Esophagus muscularis mucosa (tissue), 4 donors: Measurements from ENCODE around the gene FBXL4. TPM values are rescaled to one million over a fixed set of nuclear protein-coding genes. Genes with fewer than 3 reads are reported as not detected.

ENCODE experiments used
- DNase-seq: peaks from one replicate; pipeline ENCODE4 v3.0.0-alpha.2; 2017; ENCODE audit errors: extremely low spot score
- H3K27ac ChIP-seq, 4 donors: fragments of 200-600 bp; sonication (generic); replicated peaks in 1 of 4; 1 replicate in 3 of 4; 2 replicates in 1 of 4; pipeline ENCODE4 v1.5.1; 2016 to 2019; ENCODE audit warnings: mild to moderate bottlenecking in 1 of 4
- H3K27me3 ChIP-seq, 4 donors: fragments of 200-600 bp; sonication (generic); one replicate each; pipeline versions ENCODE4 v1.5.1 to v1.6.0; 2016 to 2019
- H3K36me3 ChIP-seq, 4 donors: fragments of 200-600 bp; sonication (generic); one replicate each; pipeline ENCODE4 v1.5.1; 2016 to 2019
- H3K4me1 ChIP-seq, 4 donors: fragments of 200-600 bp; sonication (generic); one replicate each; pipeline ENCODE4 v1.5.1; 2016 to 2019
- H3K4me3 ChIP-seq, 4 donors: fragments of 200-600 bp; sonication (generic); 1 replicate in 2 of 4; 2 replicates in 2 of 4; pipeline ENCODE4 v1.5.1; 2016 to 2019; ENCODE audit warnings: mild to moderate bottlenecking in 4 of 4, moderate library complexity in 1 of 4
- H3K9me3 ChIP-seq, 4 donors: fragments of 200-600 bp; sonication (generic); 1 replicate in 3 of 4; 2 replicates in 1 of 4; pipeline ENCODE4 v1.5.1; 2016 to 2019
- CTCF ChIP-seq, 3 experiments: fragments of 200-600 bp in 2 of 3; fragments of 450-650 bp in 1 of 3; sonication (generic) in 2 of 3; IDR thresholded peaks; one replicate each; pipeline ENCODE4 v1.5.1; 2017 to 2019; ENCODE audit warnings: antibody characterized with exemption in 3 of 3, mild to moderate bottlenecking in 2 of 3, moderate library complexity in 1 of 3
- EP300 ChIP-seq: sonication (generic); formaldehyde crosslinking; IDR thresholded peaks from one replicate; pipeline ENCODE4 v1.6.1; 2017; ENCODE audit warnings: antibody characterized with exemption
- POLR2A ChIP-seq: fragments of 450-650 bp; IDR thresholded peaks from one replicate; pipeline ENCODE4 v1.6.1; 2017; ENCODE audit warnings: antibody characterized with exemption, moderate library complexity, mild to moderate bottlenecking, low read depth
- POLR2AphosphoS5 ChIP-seq, 2 donors: sonication (generic); formaldehyde crosslinking; IDR thresholded peaks; one replicate each; pipeline ENCODE4 v1.6.1; 2017; ENCODE audit warnings: antibody characterized with exemption in 2 of 2
- WGBS: methylation state at CpG from one replicate; pipeline ENCODE4 v1.1.5; 2018; 5-methylcytosine and 5-hydroxymethylcytosine counted together
- intact Hi-C: fragments of 100-400 bp; cut with DNase I; formaldehyde crosslinking; loops from one replicate; pipeline ENCODE4 v1.15.1; 2023
- total RNA-seq, 4 donors: library from RNA; depleted of rRNA; stranded (reverse); fragments of >200 nt; gene quantifications; one replicate each; pipeline versions ENCODE4 v1.1.0 to v1.2.1, GENCODE V29; 2016

FBXL4 gene
- 10 to 100 TPM; 11.8 to 17.8 (median 15.6) TPM for total RNA-seq

DNA sequence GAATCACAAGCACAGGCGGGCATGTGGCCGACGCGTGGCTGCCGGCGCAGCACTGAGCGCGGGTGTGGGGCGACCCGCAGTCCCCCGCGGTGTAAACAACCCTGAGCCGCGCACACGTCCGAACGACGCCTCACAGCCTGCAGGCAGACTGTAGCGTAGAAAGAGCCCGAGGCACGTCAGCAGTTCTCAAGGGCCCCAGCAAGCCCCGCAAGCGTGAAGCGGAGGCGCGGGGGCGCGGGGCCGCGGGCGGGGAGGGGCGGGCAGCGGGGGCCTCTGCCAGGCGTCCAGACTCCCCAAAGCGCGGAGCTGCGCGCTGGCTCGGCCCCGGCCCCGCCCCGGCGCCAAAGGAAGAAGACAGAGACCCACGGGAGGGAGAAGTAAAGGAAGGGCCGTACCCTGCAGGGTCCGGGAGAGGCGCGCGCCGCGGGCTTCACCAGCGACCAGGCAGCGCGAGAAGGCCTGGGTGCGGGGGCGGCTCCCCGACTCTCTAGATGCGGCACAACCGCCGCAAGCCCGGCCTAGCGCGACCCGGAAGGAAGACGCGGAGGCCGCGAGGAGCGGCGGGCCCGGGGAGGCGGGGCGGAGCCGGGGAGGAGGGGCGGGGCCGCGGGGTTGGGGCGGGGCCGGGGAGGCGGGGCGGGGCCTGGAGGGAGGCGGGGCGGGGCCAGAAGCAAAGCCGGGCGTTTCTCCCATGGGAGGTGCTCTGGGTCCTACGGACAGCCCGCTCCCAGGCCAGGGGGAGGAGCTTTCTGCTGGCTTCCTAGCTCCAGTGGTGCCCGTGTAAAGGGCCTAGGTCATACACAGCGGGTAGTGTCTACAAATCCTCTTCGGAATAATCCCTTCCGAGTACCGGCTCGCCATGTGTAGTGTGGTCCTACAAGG lies at the start of gene FBXL4:
Gene FBXL4, minus strand, starts transcription at position 536 of the 882 bp plus-strand sequence. CDS start 20,958 bp downstream, outside the sequence.
- peak within 1 kb of the TSS; percentile 84 to 96 (median 92) for H3K4me3 ChIP-seq
- intact Hi-C loops, result no loop called here
- H3K36me3 ChIP-seq, result no peaks in the 10 kb centered on the region
- no peaks in the 10 kb centered on the region for H3K27me3 ChIP-seq
- TF ChIP-seq POLR2AphosphoS5 (IDR thresholded peaks at IDR 0.05) (peak; percentile 71 to 80), POLR2A (peak; percentile 42), EP300 (no peak)
- H3K4me1 ChIP-seq, result peaks cover 7 to 33% (median 32%) of the 10 kb centered on the region in 4 donors
- H3K9me3 ChIP-seq, result no peaks in the 10 kb centered on the region
- peak within 1 kb of the TSS; percentile 87 to 94 (median 92) for H3K27ac ChIP-seq
- DNase-seq, result no peak
- WGBS, result 4% methylated on average over 44 of the region's 93 CpGs

- 68% methylated on average over 1 of the region's 1 CpG for WGBS
- Histone ChIP-seq H3K4me3 (no peak overlapping the region), H3K36me3 (no peaks in the 10 kb centered on the region), H3K27me3 (no peaks in the 10 kb centered on the region), H3K4me1 (peaks cover 0 to 6% (median 0%) of the 10 kb centered on the region in 4 donors), H3K27ac (no peak overlapping the region), H3K9me3 (no peaks in the 10 kb centered on the region)
- TF ChIP-seq EP300 (no peak), POLR2A (no peak), CTCF (IDR thresholded peaks at IDR 0.05) (no peak), POLR2AphosphoS5 (IDR thresholded peaks at IDR 0.05) (no peak)
- DNase-seq, result no peak
- intact Hi-C loops, result no loop called here
Observed at GRCh38 chr6:98995116-98995515, 47.4 kb upstream of the FBXL4 start.

DNA sequence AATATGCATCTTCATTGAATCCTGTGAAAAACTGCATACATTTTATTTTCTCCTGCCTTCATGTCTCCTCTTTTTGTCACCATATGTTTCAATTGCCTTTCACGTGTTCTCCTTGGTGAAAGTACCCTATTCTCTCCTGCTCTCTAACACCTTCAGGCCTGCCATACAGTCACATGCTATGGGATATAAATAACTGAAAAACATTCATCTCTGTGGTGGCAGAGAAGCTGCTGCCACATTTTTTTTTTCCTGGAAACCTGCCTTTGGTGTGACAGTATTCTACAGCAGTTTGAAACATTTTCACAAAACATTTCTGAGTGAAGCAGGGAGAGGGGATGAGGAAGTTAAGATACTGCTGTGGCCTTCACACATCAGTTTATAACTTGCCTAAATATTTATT lies 44.8 kb upstream of the FBXL4 start:
- DNase-seq, result no peak
- TF ChIP-seq POLR2AphosphoS5 (IDR thresholded peaks at IDR 0.05) (no peak), CTCF (IDR thresholded peaks at IDR 0.05) (no peak), EP300 (no peak), POLR2A (no peak)
- H3K36me3 ChIP-seq, result no peaks in the 10 kb centered on the region
- no peaks in the 10 kb centered on the region for H3K27me3 ChIP-seq
- WGBS, result 16% methylated on average over 1 of the region's 1 CpG
- intact Hi-C loops, result no loop called here
- no peak overlapping the region for H3K4me3 ChIP-seq
- H3K4me1 ChIP-seq, result peaks cover 0 to 6% (median 0%) of the 10 kb centered on the region in 4 donors
- H3K9me3 ChIP-seq, result no peaks in the 10 kb centered on the region
- H3K27ac ChIP-seq, result no peak overlapping the region

GRCh38 chr6:98986071-98986615 lies 38.4 kb upstream of the FBXL4 start:
- Histone ChIP-seq H3K9me3 (no peaks in the 10 kb centered on the region), H3K27me3 (no peaks in the 10 kb centered on the region), H3K4me1 (no peaks in the 10 kb centered on the region), H3K4me3 (no peak overlapping the region), H3K27ac (no peak overlapping the region), H3K36me3 (no peaks in the 10 kb centered on the region)
- TF ChIP-seq CTCF (IDR thresholded peaks at IDR 0.05) (no peak), POLR2A (no peak), POLR2AphosphoS5 (IDR thresholded peaks at IDR 0.05) (no peak), EP300 (no peak)
- WGBS, result 77% methylated on average over 1 of the region's 1 CpG
- intact Hi-C loops, result no loop called here
- DNase-seq, result no peak

DNA sequence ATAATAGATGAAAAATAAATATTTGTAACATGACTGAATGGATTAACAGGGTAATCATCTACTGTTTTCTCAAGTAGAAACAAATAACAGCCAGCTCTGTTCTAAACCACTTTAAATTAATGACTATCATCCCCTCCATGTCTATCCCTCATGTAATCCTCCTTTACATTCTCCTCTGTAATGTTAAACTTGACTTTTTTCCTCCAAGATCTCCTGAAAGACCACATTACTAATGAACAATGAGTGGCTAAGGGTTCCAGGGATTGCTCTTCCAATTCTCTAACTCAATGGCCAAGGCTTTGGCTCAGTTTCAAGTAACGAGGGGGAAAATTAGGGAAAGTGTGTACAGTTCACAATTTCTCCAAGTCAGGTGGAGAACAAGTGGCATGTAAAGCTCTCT lies 37.6 kb upstream of the FBXL4 start:
- Histone ChIP-seq H3K4me3 (no peak overlapping the region), H3K27ac (no peak overlapping the region), H3K4me1 (no peaks in the 10 kb centered on the region), H3K27me3 (no peaks in the 10 kb centered on the region), H3K9me3 (no peaks in the 10 kb centered on the region), H3K36me3 (no peaks in the 10 kb centered on the region)
- no peak for TF ChIP-seq EP300
- 38% methylated on average over 1 of the region's 1 CpG for WGBS
- DNase-seq, result no peak
- intact Hi-C loops, result no loop called here
